Natural killer cell treated with Interleukin-12 subunit alpha and Interleukin-12 subunit beta and Interleukin-15 and Interleukin-18, amount 100 ng/mL, for 72 hours (primary cell): ENCODE data around the gene ADAMTS6. TPM values are rescaled to one million over a fixed set of nuclear protein-coding genes. Genes with fewer than 3 reads are reported as not detected.
A peak's percentile ranks its signal among the peaks of the same experiment; 100 is the strongest.

Experiments
- ATAC-seq, 2 donors: fragments of 150-1000 bp; cut with Tn5 transposase in 1 of 2; sonication (Bioruptor Pico), chemical (Tn5 transposase) in 1 of 2; 2 replicates each; pipeline ENCODE4 v1.10.0; 2021
- DNase-seq: peaks from one replicate; pipeline ENCODE4 v3.0.0; 2022; ENCODE audit warnings: low spot score
- H3K27ac Mint-ChIP-seq, 2 donors: 1 replicate in 1 of 2; 2 replicates in 1 of 2; pipeline ENCODE4 v1.8.0; 2022; ENCODE audit warnings: mixed read lengths in 2 of 2, mild to moderate bottlenecking in 1 of 2, moderate library complexity in 1 of 2
- H3K27me3 Mint-ChIP-seq, 2 donors: 1 replicate in 1 of 2; 2 replicates in 1 of 2; pipeline ENCODE4 v1.8.0; 2022; ENCODE audit warnings: mixed read lengths in 2 of 2
- H3K36me3 Mint-ChIP-seq: one replicate; pipeline ENCODE4 v1.8.0; 2022; ENCODE audit warnings: mixed read lengths
- H3K4me1 Mint-ChIP-seq, 2 donors: 1 replicate in 1 of 2; 2 replicates in 1 of 2; pipeline ENCODE4 v1.8.0; 2022; ENCODE audit warnings: low read depth in 2 of 2, mixed read lengths in 2 of 2, mild to moderate bottlenecking in 1 of 2
- H3K4me3 Mint-ChIP-seq: one replicate; pipeline ENCODE4 v1.8.0; 2022; ENCODE audit warnings: mixed read lengths
- H3K9me3 Mint-ChIP-seq: 2 replicates; pipeline ENCODE4 v1.8.0; 2022; ENCODE audit warnings: mixed read lengths
- total RNA-seq, 2 donors: library from RNA; stranded (reverse); gene quantifications; one replicate each; pipeline ENCODE4 v1.2.3, GENCODE V29; 2022

Gene ADAMTS6
- total RNA-seq, 2 donors from 2014 or later: 0.10 to 1.2 TPM

DNA sequence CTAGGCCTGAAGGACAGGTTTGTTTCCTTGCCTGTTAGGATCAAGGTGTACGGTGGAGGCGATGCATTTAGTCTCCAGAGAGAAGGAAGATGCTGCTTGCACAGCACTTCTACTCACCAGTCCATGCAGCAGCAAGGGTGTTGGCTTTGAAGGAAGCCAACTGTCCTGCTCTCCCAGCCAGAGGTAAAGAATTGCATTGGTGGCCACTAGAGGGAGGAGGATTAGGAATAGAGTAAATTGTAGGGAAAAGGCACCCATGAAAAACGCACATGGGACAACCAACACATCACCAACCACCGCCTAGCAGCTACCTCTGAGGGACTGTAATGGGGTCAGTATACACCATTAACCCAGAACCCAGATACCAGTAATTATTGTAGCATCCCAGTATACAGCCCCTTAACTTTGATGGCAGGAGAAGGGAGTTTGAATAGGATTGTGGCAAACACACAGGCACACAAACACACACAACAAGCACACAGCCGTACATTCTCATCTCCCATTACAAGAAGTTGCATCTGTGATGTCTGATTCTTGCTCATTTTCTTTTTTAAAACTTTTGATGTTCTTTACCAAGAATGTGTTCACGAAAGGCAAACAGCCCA, 267.7 kb downstream of the ADAMTS6 start:
- ATAC-seq (peak in 1 of 2 donors; percentile 28), DNase-seq (no peak)
- Mint-ChIP-seq H3K9me3 (no peaks in the 10 kb centered on the region), H3K4me3 (no peak overlapping the region), H3K27ac (no peak overlapping the region), H3K36me3 (peaks cover 4% of the 10 kb centered on the region), H3K4me1 (no peaks in the 10 kb centered on the region), H3K27me3 (peaks cover 5 to 27% of the 10 kb centered on the region in 2 donors)

DNA sequence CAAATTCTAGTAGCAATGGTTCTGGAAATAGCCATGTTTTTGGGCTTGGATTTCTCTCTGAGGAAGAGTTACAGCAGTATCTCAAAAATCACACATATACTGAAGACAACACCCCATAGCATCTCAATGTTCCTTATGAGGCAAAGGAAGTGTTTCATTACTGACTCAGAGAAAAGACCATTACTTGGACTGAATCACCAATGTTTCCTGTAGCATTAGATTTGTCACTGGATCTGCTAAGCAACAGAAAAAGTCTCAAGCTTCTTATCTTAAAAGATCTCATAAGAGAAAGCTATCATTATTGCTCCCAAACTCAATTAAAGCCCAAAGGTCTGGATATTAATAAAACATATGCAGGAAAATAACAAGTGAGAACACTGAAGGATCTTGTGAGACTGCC, 272.4 kb downstream of the ADAMTS6 start:
- no peaks in the 10 kb centered on the region for H3K4me1 Mint-ChIP-seq
- H3K27me3 Mint-ChIP-seq: peaks cover 4 to 7% of the 10 kb centered on the region in 2 donors
- H3K4me3 Mint-ChIP-seq: no peak overlapping the region
- DNase-seq (no peak), ATAC-seq (no peak)
- H3K36me3 Mint-ChIP-seq: no peaks in the 10 kb centered on the region
- no peak overlapping the region for H3K27ac Mint-ChIP-seq
- no peaks in the 10 kb centered on the region for H3K9me3 Mint-ChIP-seq

DNA sequence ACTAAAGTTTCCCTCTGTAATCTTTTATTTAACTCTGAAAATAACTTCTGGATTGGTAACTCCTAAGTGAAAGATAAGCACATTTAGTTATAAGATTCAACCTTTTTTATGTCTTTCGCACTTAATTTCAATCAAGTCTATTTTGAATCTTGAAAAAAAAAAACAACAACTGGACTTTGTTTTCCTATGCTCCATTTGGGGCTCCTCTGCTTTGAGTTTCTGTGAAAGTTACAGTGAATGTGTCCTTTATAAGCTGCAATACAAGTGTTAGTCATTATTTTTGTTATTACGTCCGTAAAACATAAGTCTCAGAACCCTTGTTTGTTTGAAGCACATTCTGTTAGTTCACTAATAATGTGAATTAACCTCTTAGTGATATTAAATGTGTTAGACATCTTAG, 276.8 kb downstream of the ADAMTS6 start:
- Mint-ChIP-seq H3K27ac (no peak overlapping the region), H3K4me1 (no peaks in the 10 kb centered on the region), H3K36me3 (no peaks in the 10 kb centered on the region), H3K9me3 (no peaks in the 10 kb centered on the region), H3K27me3 (peaks cover 11 to 19% of the 10 kb centered on the region in 2 donors), H3K4me3 (no peak overlapping the region)
- no peak for DNase-seq
- ATAC-seq: no peak

DNA sequence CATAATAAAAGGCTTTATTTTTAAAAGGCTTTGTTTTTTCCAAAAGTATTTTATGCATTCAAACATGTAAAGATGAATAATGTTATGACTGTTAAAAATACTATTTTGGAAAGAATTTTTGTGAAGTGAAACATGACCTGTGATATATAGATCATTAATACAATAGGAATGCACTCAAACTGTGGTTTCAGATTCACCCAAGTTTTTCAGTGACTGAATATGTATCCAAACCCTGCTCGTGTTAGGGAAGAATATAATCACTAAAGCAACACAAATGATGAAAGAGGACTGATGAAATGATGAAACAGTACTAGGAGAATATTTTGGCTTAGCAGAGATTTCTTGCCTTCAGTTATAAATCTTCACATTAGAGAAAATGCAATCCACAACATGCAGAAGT, 278.0 kb downstream of the ADAMTS6 start:
- H3K27ac Mint-ChIP-seq: no peak overlapping the region
- no peaks in the 10 kb centered on the region for H3K4me1 Mint-ChIP-seq
- H3K9me3 Mint-ChIP-seq: no peaks in the 10 kb centered on the region
- ATAC-seq (no peak), DNase-seq (no peak)
- H3K27me3 Mint-ChIP-seq: peaks cover 11 to 19% of the 10 kb centered on the region in 2 donors
- no peak overlapping the region for H3K4me3 Mint-ChIP-seq
- no peaks in the 10 kb centered on the region for H3K36me3 Mint-ChIP-seq

DNA sequence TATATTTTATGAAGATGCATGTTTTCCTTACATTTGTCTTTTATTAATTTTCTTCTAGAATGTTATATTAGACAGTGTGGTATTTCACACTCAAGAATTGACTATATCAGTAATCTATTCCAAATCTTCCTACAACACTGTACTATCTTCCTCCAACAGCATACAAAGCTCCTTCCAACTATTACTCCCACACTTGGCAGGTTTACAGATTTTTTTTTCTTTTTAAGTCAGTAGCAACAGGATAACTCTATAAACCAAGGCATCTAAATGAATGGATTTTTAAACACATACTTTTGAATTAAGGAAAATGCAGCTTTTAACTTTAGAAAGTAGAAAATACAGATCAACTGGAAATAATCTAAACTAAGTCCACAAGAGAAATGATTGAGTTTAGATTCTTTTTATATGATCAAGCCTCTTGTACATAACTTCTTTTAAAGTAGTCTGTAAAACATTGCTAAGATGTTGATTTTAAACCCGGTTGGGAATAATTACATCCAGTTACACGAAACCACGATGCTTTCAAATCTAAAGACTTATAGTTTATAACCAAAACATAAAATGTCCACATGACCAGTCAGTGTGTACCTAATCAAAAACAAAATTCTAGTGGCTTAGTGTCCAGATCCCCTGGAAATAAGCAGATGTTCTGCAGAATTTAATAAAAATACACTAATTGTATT, 281.6 kb downstream of the ADAMTS6 start:
- DNase-seq (no peak), ATAC-seq (no peak)
- Mint-ChIP-seq H3K4me1 (no peaks in the 10 kb centered on the region), H3K36me3 (no peaks in the 10 kb centered on the region), H3K4me3 (no peak overlapping the region), H3K27me3 (peaks cover 7 to 12% of the 10 kb centered on the region in 2 donors), H3K9me3 (no peaks in the 10 kb centered on the region), H3K27ac (no peak overlapping the region)

DNA sequence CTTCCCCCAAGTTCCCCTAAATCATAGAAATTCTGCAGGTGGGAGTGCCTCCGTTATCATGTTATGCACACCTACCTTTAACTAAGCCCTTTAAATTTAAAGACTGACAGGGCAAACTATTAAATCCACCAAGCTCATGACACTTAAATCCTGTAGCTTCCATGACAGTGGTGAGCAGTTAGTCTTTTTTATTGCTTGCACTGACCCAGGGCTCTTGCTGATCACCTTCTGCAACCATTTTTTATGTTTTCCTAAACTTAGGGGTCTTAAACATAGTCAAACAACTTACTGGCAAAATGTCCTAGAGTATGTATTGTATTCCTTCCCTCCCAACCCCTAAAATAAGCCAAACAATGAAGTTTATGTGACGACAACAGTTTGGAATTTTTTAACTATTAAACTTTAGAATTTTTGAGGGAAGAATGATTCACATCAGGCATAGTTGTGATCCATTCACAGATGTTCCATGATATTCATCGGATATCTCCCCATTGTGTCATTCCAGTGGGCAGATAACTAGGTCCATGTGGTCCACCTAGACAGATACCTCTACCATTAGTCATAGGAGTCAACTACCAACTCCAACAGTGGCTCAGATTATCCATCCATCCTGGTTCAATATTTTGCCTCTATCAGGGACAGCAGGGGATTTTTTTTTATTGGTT, 283.1 kb downstream of the ADAMTS6 start:
- H3K9me3 Mint-ChIP-seq: no peaks in the 10 kb centered on the region
- no peaks in the 10 kb centered on the region for H3K36me3 Mint-ChIP-seq
- no peak for DNase-seq
- no peak overlapping the region for H3K27ac Mint-ChIP-seq
- no peak overlapping the region for H3K4me3 Mint-ChIP-seq
- ATAC-seq: no peak
- H3K27me3 Mint-ChIP-seq: peaks cover 5 to 12% of the 10 kb centered on the region in 2 donors
- no peaks in the 10 kb centered on the region for H3K4me1 Mint-ChIP-seq

DNA sequence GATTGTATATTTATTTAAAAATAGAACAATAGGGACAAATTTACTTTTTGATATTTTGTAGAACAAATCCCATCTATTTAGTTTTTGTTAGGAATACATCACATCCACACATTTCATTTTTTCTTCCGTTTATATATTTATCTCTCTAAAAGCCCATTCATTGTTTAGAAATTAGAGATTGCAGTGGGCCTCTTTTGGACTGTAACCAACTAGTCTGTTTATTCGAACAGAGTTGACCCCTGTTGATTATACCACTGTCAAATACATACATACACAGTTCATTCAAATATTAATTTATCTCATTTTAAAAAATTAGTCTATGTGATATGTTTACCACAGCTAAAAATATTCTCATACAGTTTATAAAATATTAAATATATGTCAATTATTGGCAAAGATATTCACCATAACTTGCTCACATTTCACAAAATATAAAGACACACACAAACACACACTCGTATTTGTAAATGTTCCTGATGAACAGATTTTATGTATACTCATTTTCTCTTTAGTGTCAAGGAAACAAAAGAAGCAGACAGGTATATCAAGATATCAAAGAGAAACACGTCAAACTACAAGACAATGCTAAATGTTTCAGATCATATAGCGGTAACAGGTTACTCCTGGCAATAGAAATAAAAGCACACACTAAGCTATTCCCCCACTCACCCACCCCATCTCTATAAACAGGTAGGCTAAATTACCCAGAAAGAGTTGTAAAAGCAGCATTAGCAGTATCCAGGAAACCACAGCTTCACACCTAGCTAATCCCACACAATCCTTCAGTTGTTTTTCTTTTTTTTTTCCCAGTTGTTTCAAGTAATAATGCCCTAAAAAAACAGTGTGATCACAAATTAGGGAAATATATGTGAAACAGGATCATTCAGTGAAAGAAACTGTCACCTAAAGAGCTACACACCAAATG, 283.9 kb downstream of the ADAMTS6 start:
- Mint-ChIP-seq H3K27me3 (peaks cover 3 to 8% of the 10 kb centered on the region in 2 donors), H3K36me3 (no peaks in the 10 kb centered on the region), H3K4me1 (no peaks in the 10 kb centered on the region), H3K27ac (no peak overlapping the region), H3K4me3 (no peak overlapping the region), H3K9me3 (no peaks in the 10 kb centered on the region)
- DNase-seq (no peak), ATAC-seq (no peak)

DNA sequence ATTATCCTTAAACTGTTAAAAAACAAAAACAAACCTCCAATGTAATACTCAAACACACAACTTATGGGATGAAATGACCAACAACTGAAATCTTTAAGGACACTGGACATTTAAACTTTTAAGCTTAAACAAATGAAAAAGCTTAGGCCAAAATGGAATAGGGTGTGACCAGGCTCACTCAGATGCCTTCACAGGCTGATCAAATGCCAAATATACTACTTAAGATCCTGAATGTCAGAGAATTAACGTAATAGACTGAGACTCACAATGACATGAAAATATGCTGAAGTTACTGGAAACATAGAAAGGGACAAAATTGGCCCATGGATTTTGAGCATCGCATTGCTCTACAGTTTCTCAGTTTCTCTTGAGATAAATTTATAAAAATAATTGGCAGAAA, 286.8 kb downstream of the ADAMTS6 start:
- DNase-seq (no peak), ATAC-seq (no peak)
- no peak overlapping the region for H3K27ac Mint-ChIP-seq
- H3K4me1 Mint-ChIP-seq: peaks cover 6 to 13% of the 10 kb centered on the region in 2 donors
- no peak overlapping the region for H3K4me3 Mint-ChIP-seq
- H3K27me3 Mint-ChIP-seq: no peaks in the 10 kb centered on the region
- no peaks in the 10 kb centered on the region for H3K9me3 Mint-ChIP-seq
- H3K36me3 Mint-ChIP-seq: no peaks in the 10 kb centered on the region

DNA sequence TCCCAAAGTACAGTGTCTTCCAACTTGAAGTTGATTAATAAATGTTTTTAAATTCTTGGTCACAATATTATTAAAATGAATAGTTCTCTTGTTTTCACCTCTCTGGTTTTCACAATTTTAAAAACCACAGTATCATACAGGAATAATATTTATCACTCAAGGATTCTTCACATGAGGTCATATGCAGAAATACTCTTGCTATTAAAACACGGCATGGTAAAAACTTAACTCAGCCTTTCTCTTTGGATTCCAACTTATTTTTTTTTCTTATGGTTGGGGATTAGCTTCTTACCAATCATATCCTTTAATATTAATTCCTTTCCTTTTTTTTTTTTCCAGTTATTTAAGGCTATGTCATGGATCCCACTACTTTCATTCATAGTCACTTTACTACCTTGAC, 289.4 kb downstream of the ADAMTS6 start:
- H3K27me3 Mint-ChIP-seq: peaks cover 0 to 3% of the 10 kb centered on the region in 2 donors
- DNase-seq: no peak
- H3K36me3 Mint-ChIP-seq: no peaks in the 10 kb centered on the region
- no peak overlapping the region for H3K27ac Mint-ChIP-seq
- no peak overlapping the region for H3K4me3 Mint-ChIP-seq
- H3K4me1 Mint-ChIP-seq: peaks cover 6 to 13% of the 10 kb centered on the region in 2 donors
- H3K9me3 Mint-ChIP-seq: no peaks in the 10 kb centered on the region
- no peak for ATAC-seq

DNA sequence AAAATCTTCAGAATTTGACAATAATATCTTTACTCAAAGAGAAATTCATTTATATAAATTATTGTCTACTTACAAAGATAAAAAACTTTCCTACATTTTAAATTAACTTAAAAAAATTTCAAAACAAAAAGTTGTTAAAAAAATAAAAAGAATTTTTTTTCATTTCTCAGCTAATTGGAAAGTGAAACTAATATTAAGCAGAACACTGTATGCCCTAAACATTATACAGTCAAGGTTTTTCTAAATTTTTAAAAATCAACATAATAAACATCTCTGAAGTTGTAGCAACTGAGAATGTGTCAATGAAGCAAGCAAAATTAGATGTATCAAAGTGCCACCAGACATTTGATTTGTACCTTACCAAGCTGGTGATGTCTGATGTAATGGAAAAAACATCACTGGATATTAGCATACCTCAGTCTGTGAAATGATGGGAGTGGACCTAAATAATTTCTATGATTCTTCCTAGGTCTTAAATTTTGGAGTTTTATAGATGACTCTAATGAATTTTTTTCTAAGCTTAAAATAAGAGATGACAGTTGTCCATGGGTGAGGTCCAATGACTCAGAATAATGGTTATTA, 290.1 kb downstream of the ADAMTS6 start:
- DNase-seq (no peak), ATAC-seq (no peak)
- no peak overlapping the region for H3K27ac Mint-ChIP-seq
- peaks cover 6 to 13% of the 10 kb centered on the region in 2 donors for H3K4me1 Mint-ChIP-seq
- no peak overlapping the region for H3K4me3 Mint-ChIP-seq
- no peaks in the 10 kb centered on the region for H3K9me3 Mint-ChIP-seq
- no peaks in the 10 kb centered on the region for H3K36me3 Mint-ChIP-seq
- H3K27me3 Mint-ChIP-seq: peaks cover 0 to 3% of the 10 kb centered on the region in 2 donors

DNA sequence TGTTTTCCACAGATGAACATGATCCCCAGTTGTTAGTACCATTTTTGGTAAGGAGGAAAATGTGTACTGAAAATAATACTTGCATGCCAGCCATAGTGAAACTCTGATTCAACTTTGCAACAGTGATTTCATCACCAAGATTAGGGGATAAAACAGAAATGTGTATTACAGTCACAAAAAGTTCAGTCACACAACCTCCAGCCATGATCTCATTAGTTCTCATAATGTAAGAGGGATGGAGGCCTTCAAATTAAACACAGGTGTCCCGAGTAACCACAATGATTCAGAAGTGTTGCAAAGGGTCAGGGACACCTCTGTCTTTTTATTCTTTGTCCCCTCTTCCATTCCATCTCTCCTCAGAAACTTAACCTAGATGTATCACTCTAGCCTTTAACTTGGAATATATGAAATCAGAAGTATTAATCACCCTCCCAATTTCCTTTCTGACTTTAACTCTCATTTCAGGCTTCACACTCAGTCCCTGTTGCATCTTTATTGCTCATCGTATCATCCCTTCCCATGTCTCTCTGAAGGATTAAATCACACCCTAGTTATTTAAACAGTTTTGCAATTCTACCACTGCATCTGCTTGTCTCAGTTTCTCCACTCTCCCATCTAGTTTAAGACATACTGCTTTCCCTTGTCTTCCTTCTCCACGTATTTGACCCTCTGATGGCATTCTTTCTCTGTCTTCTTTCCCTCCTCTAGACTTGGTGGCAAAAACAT, 291.2 kb downstream of the ADAMTS6 start:
- Mint-ChIP-seq H3K27ac (peak overlapping the region in 1 of 2 donors; percentile 60), H3K9me3 (no peaks in the 10 kb centered on the region), H3K4me1 (peaks cover 6 to 13% of the 10 kb centered on the region in 2 donors), H3K4me3 (peak overlapping the region; percentile 52), H3K27me3 (peaks cover 0 to 3% of the 10 kb centered on the region in 2 donors), H3K36me3 (no peaks in the 10 kb centered on the region)
- ATAC-seq (peak; percentile 84 to 89), DNase-seq (no peak)

DNA sequence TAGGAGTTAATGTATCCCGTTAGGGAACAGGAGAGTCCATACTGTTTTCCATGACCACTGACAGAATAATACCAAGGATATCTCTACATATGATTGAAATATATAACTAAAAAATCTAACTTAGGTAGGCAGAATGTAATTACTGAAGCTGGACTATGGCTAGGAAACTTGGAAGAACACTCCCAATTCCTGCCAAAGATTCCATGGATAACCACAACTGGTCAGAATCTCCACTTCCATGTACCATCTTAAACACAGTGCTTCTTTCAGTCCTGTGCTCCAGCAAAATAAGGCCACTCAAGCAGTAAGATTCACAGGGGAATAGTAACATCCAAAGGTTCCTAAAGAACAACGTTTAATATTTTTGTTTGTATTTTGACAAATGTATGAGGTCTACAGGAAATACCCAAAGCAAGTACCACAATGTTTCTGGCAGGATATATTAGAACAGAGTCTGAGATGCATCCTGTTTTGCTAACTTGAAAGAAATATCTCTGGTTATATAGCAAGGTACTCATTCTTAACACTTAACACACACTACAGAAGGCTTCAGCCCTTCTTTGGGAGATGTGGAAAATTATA, 295.0 kb downstream of the ADAMTS6 start:
- ATAC-seq: no peak

More for the DNA sequence above, 295.0 kb downstream of the ADAMTS6 start:
- H3K4me3 Mint-ChIP-seq: no peak overlapping the region
- peaks cover 6 to 8% of the 10 kb centered on the region in 2 donors for H3K4me1 Mint-ChIP-seq
- H3K9me3 Mint-ChIP-seq: no peaks in the 10 kb centered on the region
- DNase-seq: no peak
- no peaks in the 10 kb centered on the region for H3K36me3 Mint-ChIP-seq
- no peak overlapping the region for H3K27ac Mint-ChIP-seq
- peaks cover 0 to 3% of the 10 kb centered on the region in 2 donors for H3K27me3 Mint-ChIP-seq
